GM10248 (cell line): ENCODE measurements around the gene HSPG2.

Source experiments
- CTCF ChIA-PET: fragments of 300-600 bp; sonication (Branson Sonifier 250); formaldehyde crosslinking; extraction: SDS; loops from one replicate; lab custom pipeline; 2021; ENCODE audit warnings: antibody characterized with exemption; lab: Yijun Ruan, JAX
- POLR2A ChIA-PET: fragments of 350-650 bp; sonication (Branson Sonifier 250); formaldehyde crosslinking; extraction: SDS; loops from one replicate; lab custom pipeline; 2020; ENCODE audit warnings: antibody characterized with exemption; lab: Yijun Ruan, JAX
- DNase-seq: peaks from one replicate; pipeline ENCODE4 v3.0.0; 2012; ENCODE audit errors: extremely low spot score
- CTCF ChIP-seq: IDR thresholded peaks from 2 replicates; pipeline ENCODE4 v1.5.1; 2012; ENCODE audit warnings: mild to moderate bottlenecking, low read depth; ENCODE audit errors: extremely low read depth, missing control alignments, control extremely low read depth

Gene HSPG2

DNA sequence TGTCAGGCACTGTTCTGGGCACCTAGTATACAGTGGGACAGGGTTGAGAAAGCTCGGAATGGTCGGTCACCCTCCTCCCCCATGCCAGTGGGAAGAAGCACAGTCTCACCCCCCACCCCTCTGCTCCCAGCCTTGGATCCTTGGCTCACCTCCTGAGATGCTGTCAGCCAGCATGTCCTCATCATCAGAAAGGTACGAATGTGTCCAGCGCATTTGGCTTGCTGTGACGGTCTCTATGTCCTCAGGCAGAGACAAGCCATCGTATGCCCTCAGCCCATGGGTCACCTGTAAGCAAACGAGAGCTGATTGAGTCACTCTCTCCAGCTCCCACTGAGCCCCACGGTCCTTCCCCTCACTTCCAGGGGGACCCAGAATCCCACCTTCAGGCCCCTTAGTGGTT is 41.1 kb downstream of the HSPG2 start:
- TF ChIP-seq CTCF: no peak
- ChIA-PET POLR2A (no interaction called here), CTCF (no interaction called here)
- no peak for DNase-seq

DNA sequence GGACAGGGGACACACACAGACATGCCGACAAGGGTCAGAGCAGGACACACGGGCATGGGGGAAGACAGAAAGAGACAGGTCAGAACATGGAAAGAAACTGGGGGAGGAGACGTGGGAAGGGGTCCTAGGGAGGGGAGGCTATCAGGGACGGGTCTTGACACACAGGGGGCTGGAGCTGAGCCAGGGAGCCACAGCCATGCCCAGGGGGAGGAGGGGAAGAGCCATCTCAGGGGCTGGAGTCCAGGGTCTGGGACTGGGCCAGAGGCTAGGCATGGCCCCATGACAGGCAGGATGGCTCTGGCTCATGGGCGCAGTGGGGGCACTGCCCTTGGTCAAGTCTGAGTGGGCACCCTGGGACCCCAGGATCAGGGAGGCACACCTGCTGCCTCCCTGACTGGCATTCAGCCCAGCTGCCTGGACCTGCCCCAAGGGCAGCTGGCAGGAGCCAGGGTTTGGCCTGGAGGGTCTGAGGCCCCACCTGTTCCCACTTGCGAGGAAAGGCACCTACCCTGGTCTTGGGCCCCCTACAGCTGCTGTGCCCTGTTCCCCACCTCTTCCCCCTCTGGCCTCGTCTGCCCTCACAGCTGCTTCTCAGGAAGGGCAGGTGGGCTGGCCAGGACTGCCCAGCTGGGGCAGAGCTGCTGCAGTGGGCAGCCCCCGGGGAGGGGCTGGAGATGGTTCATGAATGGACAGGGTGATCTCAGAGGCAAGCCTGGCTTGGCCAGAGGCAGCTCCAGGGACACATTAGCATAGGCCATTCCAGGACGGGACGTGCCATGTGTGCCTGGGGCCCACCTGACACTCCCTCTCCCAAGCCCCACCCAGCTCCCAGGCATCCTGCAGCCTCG is 42.9 kb downstream of the HSPG2 start:
- CTCF ChIA-PET: no interaction called here
- POLR2A ChIA-PET: no interaction called here
- DNase-seq: no peak
- no peak for TF ChIP-seq CTCF

- CTCF ChIA-PET: no interaction called here
- no peak for TF ChIP-seq CTCF
- no peak for DNase-seq
- POLR2A ChIA-PET: no interaction called here
These were observed 43.9 kb downstream of the HSPG2 start for GRCh38 chr1:21893046-21893805.

DNA sequence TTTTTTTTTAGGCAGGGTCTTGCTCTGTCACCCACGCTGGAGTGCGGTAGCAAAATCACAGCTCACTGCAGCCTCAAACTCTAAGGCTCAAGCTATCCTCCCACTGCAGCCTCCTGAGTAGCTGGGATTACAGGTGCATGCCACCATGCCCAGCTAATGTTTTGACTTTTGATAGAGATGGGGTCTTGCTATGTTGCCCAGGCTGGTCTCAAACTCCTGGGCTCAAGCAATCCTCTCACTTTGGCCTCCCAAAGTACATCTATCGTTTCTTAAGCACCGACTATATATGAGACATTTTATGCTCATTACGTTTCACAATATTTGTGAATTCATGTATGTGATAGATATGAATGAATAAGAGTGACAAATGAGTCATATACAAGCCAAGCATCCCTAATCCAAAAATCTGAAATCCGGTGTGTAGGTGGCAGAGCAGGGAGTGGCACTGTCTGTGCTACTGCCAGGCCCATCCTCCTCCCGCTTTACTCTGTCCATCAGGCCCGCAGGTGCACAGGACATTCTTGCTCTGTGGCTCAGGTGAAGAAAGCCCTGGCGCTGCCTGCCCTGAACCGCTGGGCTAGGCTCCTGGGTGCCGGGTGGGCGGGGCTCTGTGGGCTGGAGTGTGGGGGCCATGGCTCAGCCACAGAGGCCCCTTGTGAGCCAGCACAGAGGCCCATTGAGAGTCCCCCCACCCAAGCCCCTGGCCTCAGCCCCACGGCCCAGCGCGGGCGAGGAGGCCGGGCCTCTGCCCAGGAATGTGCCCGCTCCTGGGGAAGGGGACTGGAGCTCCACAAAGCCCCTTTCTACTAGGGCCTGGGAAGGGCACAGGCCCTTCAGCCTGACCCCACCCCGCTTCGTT is 45.3 kb downstream of the HSPG2 start:
- no peak for DNase-seq
- POLR2A ChIA-PET: no interaction called here
- CTCF ChIA-PET: no interaction called here
- TF ChIP-seq CTCF: no peak

DNA sequence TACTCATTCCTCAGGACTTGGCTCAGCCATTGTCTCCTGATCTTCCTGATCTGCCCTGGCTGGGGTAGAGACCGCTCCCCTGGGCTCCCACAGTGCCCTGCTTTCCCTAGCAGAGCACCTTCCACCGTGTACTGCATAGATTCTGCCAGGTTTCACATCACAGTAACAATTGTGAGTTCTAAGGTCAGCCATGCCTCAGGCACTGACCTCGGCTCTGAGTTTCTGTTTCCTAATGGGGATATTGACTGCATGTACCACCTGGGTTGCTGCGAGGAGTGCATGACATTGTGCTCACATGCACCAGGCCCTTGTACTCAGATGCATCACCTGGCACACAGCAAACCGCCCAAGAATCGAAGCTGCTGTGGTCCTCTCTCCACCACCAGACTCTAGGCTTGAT is 46.0 kb downstream of the HSPG2 start:
- POLR2A ChIA-PET: no interaction called here
- TF ChIP-seq CTCF: no peak
- CTCF ChIA-PET: no interaction called here
- no peak for DNase-seq

DNA sequence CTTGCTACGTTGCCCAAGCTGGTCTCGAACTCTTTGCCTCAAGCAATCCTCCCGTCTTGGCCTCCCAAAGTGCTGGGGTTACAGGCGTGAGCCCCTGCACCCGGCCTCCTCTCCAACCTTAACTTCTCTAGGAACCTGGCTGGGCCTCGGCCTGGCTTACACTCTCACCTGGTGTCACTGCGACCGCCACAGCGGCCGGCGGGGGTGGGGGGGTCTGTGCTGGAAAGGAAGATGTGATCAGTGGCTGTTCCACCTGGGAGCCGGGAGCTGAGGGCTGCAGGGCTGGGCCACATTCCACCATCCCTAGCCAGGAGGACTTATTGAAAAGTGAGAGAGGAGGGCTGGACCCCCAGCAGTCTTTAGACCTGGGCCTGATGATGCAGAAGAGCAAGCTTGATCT is 48.6 kb downstream of the HSPG2 start:
- CTCF ChIA-PET: no interaction called here
- POLR2A ChIA-PET: no interaction called here
- DNase-seq: no peak
- TF ChIP-seq CTCF: no peak
